ELR (cell line): ENCODE data around the gene ALDH1L2.
A peak's percentile ranks its signal among the peaks of the same experiment; 100 is the strongest.
"Not testable (repeated sequence)": the region's sequence is repeated elsewhere in the genome, so short reads cannot be mapped to it uniquely, and the experiment has no call there.

Experiments
- DNase-seq: peaks from one replicate; pipeline ENCODE4 v3.0.0-alpha.2; 2015; ENCODE audit warnings: low read depth

The ALDH1L2 gene

GRCh38 chr12:105084251-105085250 is at the start of gene ALDH1L2:
Gene ALDH1L2, minus strand, starts transcription at chr12:105084458. Its CDS starts 22 bp downstream, at chr12:105084436.
- peak; percentile 86 for DNase-seq

GRCh38 chr12:105120551-105120950 is 36.3 kb upstream of the ALDH1L2 start:
- DNase-seq = peak; percentile 4

GRCh38 chr12:105116969-105117368 is 32.7 kb upstream of the ALDH1L2 start:
- DNase-seq = no peak

GRCh38 chr12:105113094-105113493 is 28.8 kb upstream of the ALDH1L2 start:
- no peak for DNase-seq

- no peak for DNase-seq
Observed at GRCh38 chr12:105110851-105111250, 26.6 kb upstream of the ALDH1L2 start.

GRCh38 chr12:105109465-105110212 is 25.4 kb upstream of the ALDH1L2 start:
- DNase-seq = peak; percentile 78

GRCh38 chr12:105107494-105108371 is 23.5 kb upstream of the ALDH1L2 start, which contains the start of gene WASHC4:
Gene WASHC4, plus strand, starts transcription at chr12:105107731. Its CDS starts 70 bp downstream, at chr12:105107801.
- peak; percentile 93 for DNase-seq

GRCh38 chr12:105107171-105107493 is 22.9 kb upstream of the ALDH1L2 start:
- peak; percentile 70 for DNase-seq

- no peak for DNase-seq
Observed at GRCh38 chr12:105106621-105107020, 22.4 kb upstream of the ALDH1L2 start.

- DNase-seq = no peak
Observed at GRCh38 chr12:105104762-105105161, 20.5 kb upstream of the ALDH1L2 start.

GRCh38 chr12:105102673-105103072 is 18.4 kb upstream of the ALDH1L2 start:
- DNase-seq = no peak

GRCh38 chr12:105100998-105101397 is 16.7 kb upstream of the ALDH1L2 start:
- peak; percentile 46 for DNase-seq

- peak; percentile 71 for DNase-seq
Observed at GRCh38 chr12:105100207-105100985, 16.1 kb upstream of the ALDH1L2 start.

GRCh38 chr12:105099356-105099755 is 15.1 kb upstream of the ALDH1L2 start:
- DNase-seq = no peak

GRCh38 chr12:105095338-105095737 is 11.1 kb upstream of the ALDH1L2 start:
- not testable (repeated sequence) for DNase-seq

- no peak for DNase-seq
Observed at GRCh38 chr12:105092336-105092735, 8.1 kb upstream of the ALDH1L2 start.

GRCh38 chr12:105091476-105092206 is 7.4 kb upstream of the ALDH1L2 start:
- no peak for DNase-seq

- no peak for DNase-seq
Observed at GRCh38 chr12:105090361-105090760, 6.1 kb upstream of the ALDH1L2 start.

- no peak for DNase-seq
Observed at GRCh38 chr12:105089817-105090216, 5.6 kb upstream of the ALDH1L2 start.

GRCh38 chr12:105085501-105085900 is 1.2 kb upstream of the ALDH1L2 start:
- no peak for DNase-seq
